Testis (tissue), 2 donors: ENCODE results near the gene OBSCN.

Source experiments
- CTCF ChIP-seq, 3 experiments: fragments of 450-650 bp in 2 of 3; fragments of 200-600 bp in 1 of 3; sonication (generic) in 1 of 3; IDR thresholded peaks; one replicate each; pipeline ENCODE4 v1.5.1; 2016 to 2019; ENCODE audit warnings: antibody characterized with exemption in 3 of 3, mild to moderate bottlenecking in 2 of 3, moderate library complexity in 1 of 3
- POLR2A ChIP-seq: fragments of 450-650 bp; IDR thresholded peaks from one replicate; pipeline ENCODE4 v1.6.1; 2017; ENCODE audit warnings: antibody characterized with exemption, mild to moderate bottlenecking, moderate library complexity

GRCh38 chr1:228342627-228343190 lies 134.9 kb downstream of the OBSCN start:
- no peak for TF ChIP-seq CTCF (IDR thresholded peaks at IDR 0.05)
- TF ChIP-seq POLR2A = no peak
